ENCODE data around the gene MAMDC2. TPM values are rescaled to one million over a fixed set of nuclear protein-coding genes. Genes with fewer than 3 reads are reported as not detected.

MAMDC2 gene
- total RNA-seq, 6 experiments from 2014 or later = 0.22 to 1.6 (median 0.37) TPM; not detected in 1

DNA sequence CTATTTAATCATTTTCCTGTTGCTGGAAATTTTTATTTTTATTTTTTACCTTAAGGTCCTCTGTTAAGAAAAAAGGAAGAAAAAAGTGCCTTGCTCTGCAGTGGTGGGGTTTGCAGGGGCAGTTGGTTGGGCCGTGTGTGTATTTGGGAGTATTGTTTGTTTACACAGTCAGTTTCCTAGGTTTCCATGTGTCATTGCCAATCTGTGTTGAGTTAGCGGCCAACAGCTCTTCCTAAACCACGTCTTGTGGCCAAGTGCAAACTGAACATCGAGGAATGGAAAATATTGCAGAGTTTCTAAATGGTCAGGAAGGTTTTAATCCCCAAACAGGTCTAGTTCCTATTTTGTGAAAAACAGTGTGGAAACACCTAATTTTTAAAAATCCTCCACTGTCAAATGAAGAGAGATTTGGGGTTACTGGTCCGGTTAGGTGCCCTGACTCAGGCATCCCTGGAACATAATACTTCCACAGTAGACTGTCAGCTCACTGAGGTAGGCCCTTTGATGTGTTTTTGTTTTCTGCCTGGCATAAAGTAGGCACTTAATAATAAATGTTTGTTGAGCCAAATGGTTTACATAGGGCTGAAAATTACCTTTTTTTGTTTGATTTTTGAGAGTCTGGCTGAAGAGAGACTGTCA, 37.0 kb downstream of the MAMDC2 start:
- WGBS (ENCODE audit: insufficient coverage, low coverage, low lambda C conversion rate, missing lambda C conversion rate) = 11% methylated on average over 5 of the region's 5 CpGs
- Histone ChIP-seq H3K36me3 (no peaks in the 10 kb centered on the region), H3K4me1 (peaks cover 0 to 20% (median 4%) of the 10 kb centered on the region in 4 donors), H3K9me3 (no peaks in the 10 kb centered on the region), H3K27me3 (no peaks in the 10 kb centered on the region), H3K4me3 (no peak overlapping the region), H3K27ac (no peak overlapping the region)
- TF ChIP-seq, protein P1, sequence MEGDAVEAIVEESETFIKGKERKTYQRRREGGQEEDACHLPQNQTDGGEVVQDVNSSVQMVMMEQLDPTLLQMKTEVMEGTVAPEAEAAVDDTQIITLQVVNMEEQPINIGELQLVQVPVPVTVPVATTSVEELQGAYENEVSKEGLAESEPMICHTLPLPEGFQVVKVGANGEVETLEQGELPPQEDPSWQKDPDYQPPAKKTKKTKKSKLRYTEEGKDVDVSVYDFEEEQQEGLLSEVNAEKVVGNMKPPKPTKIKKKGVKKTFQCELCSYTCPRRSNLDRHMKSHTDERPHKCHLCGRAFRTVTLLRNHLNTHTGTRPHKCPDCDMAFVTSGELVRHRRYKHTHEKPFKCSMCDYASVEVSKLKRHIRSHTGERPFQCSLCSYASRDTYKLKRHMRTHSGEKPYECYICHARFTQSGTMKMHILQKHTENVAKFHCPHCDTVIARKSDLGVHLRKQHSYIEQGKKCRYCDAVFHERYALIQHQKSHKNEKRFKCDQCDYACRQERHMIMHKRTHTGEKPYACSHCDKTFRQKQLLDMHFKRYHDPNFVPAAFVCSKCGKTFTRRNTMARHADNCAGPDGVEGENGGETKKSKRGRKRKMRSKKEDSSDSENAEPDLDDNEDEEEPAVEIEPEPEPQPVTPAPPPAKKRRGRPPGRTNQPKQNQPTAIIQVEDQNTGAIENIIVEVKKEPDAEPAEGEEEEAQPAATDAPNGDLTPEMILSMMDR (IDR thresholded peaks at IDR 0.05) = no peak
- no peak for TF ChIP-seq POLR2A (IDR thresholded peaks at IDR 0.05)
- ATAC-seq (peak; percentile 91 to 98 (median 94)), DNase-seq (peak in 1 of 3 donors; percentile 61)
- intact Hi-C loops (cut with DNase I) = no loop called here

GRCh38 chr9:70081120-70081495, 37.5 kb downstream of the MAMDC2 start:
- Histone ChIP-seq H3K27ac (no peak overlapping the region), H3K4me1 (peaks cover 0 to 20% (median 4%) of the 10 kb centered on the region in 4 donors), H3K4me3 (no peak overlapping the region), H3K9me3 (no peaks in the 10 kb centered on the region), H3K36me3 (no peaks in the 10 kb centered on the region), H3K27me3 (no peaks in the 10 kb centered on the region)
- DNase-seq (no peak), ATAC-seq (no peak)
- TF ChIP-seq, protein P1 (IDR thresholded peaks at IDR 0.05) = no peak
- no peak for TF ChIP-seq POLR2A (IDR thresholded peaks at IDR 0.05)
- WGBS (ENCODE audit: insufficient coverage, low coverage, low lambda C conversion rate, missing lambda C conversion rate) = 38% methylated on average over 1 of the region's 1 CpG
- intact Hi-C loops (cut with DNase I) = no loop called here

DNA sequence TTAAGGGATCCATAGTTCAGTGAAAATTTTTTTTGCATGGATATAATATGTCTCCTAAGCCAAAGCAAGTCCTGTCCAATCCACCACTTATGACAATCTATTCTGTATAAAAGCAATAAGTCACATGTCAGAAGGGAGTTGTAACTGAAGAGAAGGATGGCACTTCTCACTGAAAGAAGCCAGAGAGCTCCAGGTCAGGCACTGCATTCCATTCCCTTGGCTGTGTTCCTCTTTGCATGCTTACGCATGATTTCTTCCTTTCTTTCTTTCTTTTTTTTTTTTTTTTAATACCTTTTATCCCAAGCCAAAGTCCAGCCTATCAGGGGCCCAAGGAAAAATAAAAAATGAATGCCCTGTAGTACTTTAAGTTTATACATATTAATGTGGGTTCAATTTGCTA, 39.8 kb downstream of the MAMDC2 start:
- no peak overlapping the region for H3K4me3 ChIP-seq
- TF ChIP-seq POLR2A (IDR thresholded peaks at IDR 0.05) = no peak
- TF ChIP-seq, protein P1 (IDR thresholded peaks at IDR 0.05) = no peak
- no peak overlapping the region for H3K27ac ChIP-seq
- intact Hi-C loops (cut with DNase I) = no loop called here
- WGBS (ENCODE audit: insufficient coverage, low coverage, low lambda C conversion rate, missing lambda C conversion rate) = 73% methylated on average over 1 of the region's 1 CpG
- peaks cover 0 to 20% (median 4%) of the 10 kb centered on the region in 4 donors for H3K4me1 ChIP-seq
- no peaks in the 10 kb centered on the region for H3K27me3 ChIP-seq
- no peaks in the 10 kb centered on the region for H3K36me3 ChIP-seq
- H3K9me3 ChIP-seq = no peaks in the 10 kb centered on the region
- DNase-seq (no peak), ATAC-seq (no peak)

DNA sequence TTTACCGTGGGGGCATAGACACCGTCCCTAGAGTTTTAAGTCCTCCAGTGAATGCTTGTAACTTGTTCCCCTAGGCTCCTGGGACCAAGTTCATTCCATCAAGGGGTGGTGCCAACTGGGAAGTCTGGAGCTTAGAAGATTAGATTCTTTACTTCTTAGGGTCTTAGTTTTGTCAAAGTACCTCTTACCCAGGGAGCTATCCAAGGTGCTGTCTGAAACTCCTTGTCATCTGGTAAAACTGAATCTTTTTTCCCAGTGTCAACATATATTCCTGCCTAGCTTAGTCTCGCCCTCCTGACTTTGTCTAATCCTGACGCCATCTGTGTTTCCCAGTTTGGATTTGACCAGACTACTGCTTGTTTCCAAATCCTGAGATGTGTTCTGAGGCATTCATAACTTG, 41.6 kb downstream of the MAMDC2 start:
- TF ChIP-seq POLR2A (IDR thresholded peaks at IDR 0.05) = no peak
- TF ChIP-seq, protein P1 (IDR thresholded peaks at IDR 0.05) = no peak
- no peaks in the 10 kb centered on the region for H3K9me3 ChIP-seq
- ATAC-seq (no peak), DNase-seq (no peak)
- intact Hi-C loops (cut with DNase I) = no loop called here
- no peak overlapping the region for H3K4me3 ChIP-seq
- H3K36me3 ChIP-seq = no peaks in the 10 kb centered on the region
- no peaks in the 10 kb centered on the region for H3K27me3 ChIP-seq
- 46% methylated on average over 2 of the region's 4 CpGs for WGBS (ENCODE audit: insufficient coverage, low coverage, low lambda C conversion rate, missing lambda C conversion rate)
- H3K27ac ChIP-seq = no peak overlapping the region
- peaks cover 0 to 9% (median under 1%) of the 10 kb centered on the region in 4 donors for H3K4me1 ChIP-seq
